Spleen (tissue), 11 donors: ENCODE measurements around the gene FBRS. TPM values are rescaled to one million over a fixed set of nuclear protein-coding genes. Genes with fewer than 3 reads are reported as not detected.

Source experiments
- DNase-seq: peaks from one replicate; pipeline ENCODE4 v3.0.0-alpha.2; 2020
- H3K27ac ChIP-seq, 8 donors: fragments of 200-600 bp; sonication (generic) in 7 of 8; 1 replicate in 4 of 8; 2 replicates in 4 of 8; pipeline versions ENCODE4 v1.5.0 to v1.8.0; 2016 to 2021; ENCODE audit warnings: inconsistent platforms in 4 of 8, mild to moderate bottlenecking in 4 of 8, moderate library complexity in 1 of 8
- H3K27me3 ChIP-seq, 7 donors: fragments of 200-600 bp; sonication (generic) in 6 of 7; replicated peaks in 1 of 7; 1 replicate in 4 of 7; 2 replicates in 3 of 7; pipeline versions ENCODE4 v1.5.0 to v1.8.0; 2016 to 2021; ENCODE audit warnings: inconsistent platforms in 3 of 7, mild to moderate bottlenecking in 1 of 7
- H3K36me3 ChIP-seq, 6 donors: fragments of 200-600 bp; sonication (generic) in 5 of 6; 1 replicate in 4 of 6; 2 replicates in 2 of 6; pipeline versions ENCODE4 v1.5.0 to v1.8.0; 2016 to 2021; ENCODE audit warnings: inconsistent platforms in 2 of 6
- H3K4me1 ChIP-seq, 6 donors: fragments of 200-600 bp; sonication (generic) in 5 of 6; 1 replicate in 3 of 6; 2 replicates in 3 of 6; pipeline versions ENCODE4 v1.5.0 to v1.8.0; 2016 to 2021; ENCODE audit warnings: inconsistent platforms in 3 of 6
- H3K4me3 ChIP-seq, 8 donors: fragments of 200-600 bp; sonication (generic) in 7 of 8; 1 replicate in 4 of 8; 2 replicates in 4 of 8; pipeline versions ENCODE4 v1.5.0 to v1.8.0; 2016 to 2021; ENCODE audit warnings: inconsistent platforms in 4 of 8, mild to moderate bottlenecking in 4 of 8, moderate library complexity in 2 of 8
- H3K9me3 ChIP-seq, 8 donors: fragments of 200-600 bp; sonication (generic) in 7 of 8; 1 replicate in 4 of 8; 2 replicates in 4 of 8; pipeline versions ENCODE4 v1.5.0 to v1.8.0; 2016 to 2021; ENCODE audit warnings: inconsistent platforms in 4 of 8
- CTCF ChIP-seq, 11 experiments: fragments of 200-600 bp in 7 of 11; fragments of 450-650 bp in 4 of 11; sonication (generic) in 4 of 11; IDR thresholded peaks in 8 of 11; conservative IDR thresholded peaks in 3 of 11; 1 replicate in 7 of 11; 2 replicates in 4 of 11; pipeline versions ENCODE4 v1.4.0 to v1.8.0; 2016 to 2021; ENCODE audit warnings: antibody characterized with exemption in 11 of 11, inconsistent platforms in 4 of 11, mild to moderate bottlenecking in 1 of 11
- POLR2A ChIP-seq, 3 donors: fragments of 450-650 bp; IDR thresholded peaks; one replicate each; pipeline ENCODE4 v1.5.1; 2017; ENCODE audit warnings: antibody characterized with exemption in 3 of 3, mild to moderate bottlenecking in 1 of 3
- POLR2AphosphoS5 ChIP-seq, 3 donors: sonication (generic); formaldehyde crosslinking; IDR thresholded peaks; one replicate each; pipeline ENCODE4 v1.5.1; 2017; ENCODE audit warnings: antibody characterized with exemption in 3 of 3
- WGBS, 5 donors: extraction: QIAGEN DNeasy Blood & Tissue Kit in 3 of 5; methylation state at CpG; one replicate each; pipeline versions ENCODE4 v1.1.5 to v1.1.7; 2013 to 2018; 5-methylcytosine and 5-hydroxymethylcytosine counted together
- intact Hi-C: fragments of 100-400 bp; cut with DNase I; formaldehyde crosslinking; loops from one replicate; pipeline ENCODE4 v1.15.0; 2023; ENCODE audit warnings: low total_unique reads
- polyA plus RNA-seq, 3 donors: library from polyadenylated mRNA; stranded (reverse); fragments of 200-250 nt; gene quantifications; one replicate each; pipeline ENCODE4 v1.2.1, GENCODE V29; 2013
- total RNA-seq, 7 donors: library from RNA; depleted of rRNA in 3 of 7; stranded (reverse); fragments of >200 nt in 3 of 7; fragmentation: NEBNext Ultra II Directional in 4 of 7; extraction: Animal tissue kit (Norgen Biotek cat#: 25700) in 4 of 7; gene quantifications; one replicate each; pipeline versions ENCODE4 v1.1.0 to v1.2.1, GENCODE V29; 2016 to 2021
- donor health status: healthy with polysubstance abuse.
- donor health status: DM: no; HTN: no; CAD: no; lungs with moderate emphysema.
- donor health status: DM: no; HTN: no; CAD: no.
- donor health status: Bipolar disorder and iron deficiency.
- donor health status: healthy.
- donor health status: DM: no; HTN: no; CAD: no.
- donor health status: DM: yes; HTN: yes; CAD: no.

The FBRS gene
- total and polyA plus RNA-seq, 10 donors: 25.8 to 118 (median 76.1) TPM

- Histone ChIP-seq H3K9me3 (no peaks in the 10 kb centered on the region), H3K27ac (peak overlapping the region; percentile 93 to 99 (median 95)), H3K27me3 (no peaks in the 10 kb centered on the region), H3K4me1 (peaks cover 9 to 56% (median 27%) of the 10 kb centered on the region in 6 donors), H3K36me3 (peaks cover 0 to 45% (median 41%) of the 10 kb centered on the region in 6 donors), H3K4me3 (peak overlapping the region; percentile 80 to 93 (median 89))
- TF ChIP-seq POLR2AphosphoS5 (IDR thresholded peaks at IDR 0.05) (peak; percentile 26 to 77 (median 49)), CTCF (IDR thresholded peaks at IDR 0.05 in 8 of 11, conservative IDR thresholded peaks at IDR 0.05 in 3 of 11) (peak in 10 of 11 experiments; percentile 29 to 90 (median 74)), POLR2A (IDR thresholded peaks at IDR 0.05) (no peak)
- 0 to 3% (median 2%) methylated on average over 33 to 71 of the region's 71 CpGs for WGBS, 5 donors
- DNase-seq: peak; percentile 95
- intact Hi-C loops: no loop called here
Observed at GRCh38 chr16:30651124-30652004, 6.9 kb upstream of the FBRS start.

GRCh38 chr16:30652005-30652296 lies 6.3 kb upstream of the FBRS start:
- H3K9me3 ChIP-seq: no peaks in the 10 kb centered on the region
- intact Hi-C loops: no loop called here
- no peak for DNase-seq
- peak overlapping the region; percentile 93 to 99 (median 95) for H3K27ac ChIP-seq
- no peaks in the 10 kb centered on the region for H3K27me3 ChIP-seq
- peaks cover 9 to 62% (median 32%) of the 10 kb centered on the region in 6 donors for H3K4me1 ChIP-seq
- peak overlapping the region; percentile 80 to 93 (median 89) for H3K4me3 ChIP-seq
- WGBS, 5 donors: 7 to 24% (median 11%) methylated on average over 2 of the region's 2 CpGs
- TF ChIP-seq POLR2AphosphoS5 (IDR thresholded peaks at IDR 0.05): no peak
- no peak for TF ChIP-seq CTCF (IDR thresholded peaks at IDR 0.05 in 8 of 11, conservative IDR thresholded peaks at IDR 0.05 in 3 of 11)
- no peak for TF ChIP-seq POLR2A (IDR thresholded peaks at IDR 0.05)
- H3K36me3 ChIP-seq: peaks cover 0 to 51% (median 43%) of the 10 kb centered on the region in 6 donors

GRCh38 chr16:30652718-30653117 lies 5.5 kb upstream of the FBRS start:
- DNase-seq: peak; percentile 76
- peaks cover 0 to 53% (median 43%) of the 10 kb centered on the region in 6 donors for H3K36me3 ChIP-seq
- 90 to 97% (median 94%) methylated on average over 11 to 18 of the region's 18 CpGs for WGBS, 5 donors

More at GRCh38 chr16:30652718-30653117, 5.5 kb upstream of the FBRS start:
- Histone ChIP-seq H3K27ac (peak overlapping the region in 2 of 8 donors; percentile 95 to 99), H3K4me1 (peaks cover 13 to 70% (median 39%) of the 10 kb centered on the region in 6 donors), H3K9me3 (no peaks in the 10 kb centered on the region), H3K27me3 (no peaks in the 10 kb centered on the region), H3K4me3 (peak overlapping the region in 1 of 8 donors; percentile 84)
- intact Hi-C loops: no loop called here
- TF ChIP-seq POLR2A (IDR thresholded peaks at IDR 0.05): no peak
- TF ChIP-seq CTCF (IDR thresholded peaks at IDR 0.05 in 8 of 11, conservative IDR thresholded peaks at IDR 0.05 in 3 of 11): no peak
- TF ChIP-seq POLR2AphosphoS5 (IDR thresholded peaks at IDR 0.05): peak in 1 of 3 donors; percentile 25
